Measurements from ENCODE around the gene FXYD5. TPM values are rescaled to one million over a fixed set of nuclear protein-coding genes. Genes with fewer than 3 reads are reported as not detected.

The FXYD5 gene
- total RNA-seq, 1 donor from 2014 or later, result 124 TPM

DNA sequence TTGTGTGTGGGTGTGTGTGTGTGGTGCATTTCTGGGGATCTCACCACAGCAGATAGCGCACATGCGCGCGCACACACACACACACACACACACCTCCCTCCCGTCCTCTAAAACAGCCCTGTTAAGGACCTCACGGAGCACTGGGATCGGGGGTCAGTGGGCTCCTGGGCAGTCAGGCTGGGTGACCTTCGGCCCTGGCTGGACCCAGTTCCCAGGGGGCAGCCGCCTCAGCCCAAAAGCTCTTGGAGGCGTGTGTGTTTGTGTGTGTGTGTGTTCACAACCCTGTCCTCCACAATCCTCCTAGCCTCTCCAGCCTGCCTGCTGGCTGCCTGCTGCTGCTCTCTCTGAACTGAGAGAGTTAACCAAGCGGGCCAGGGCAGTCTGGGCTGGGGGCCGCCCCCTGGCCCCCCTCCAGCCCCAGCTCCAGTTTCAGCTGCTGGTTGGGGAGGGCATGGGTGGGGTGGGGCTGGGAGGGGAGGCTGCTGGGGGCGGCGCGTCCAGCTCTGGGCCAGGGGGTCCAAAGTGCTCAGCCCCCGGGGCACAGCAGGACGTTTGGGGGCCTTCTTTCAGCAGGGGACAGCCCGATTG, 16.1 kb upstream of the FXYD5 start, which contains the start of gene FXYD1:
Gene FXYD1 (plus strand): TSS at position 520 of the 588 bp plus-strand sequence. CDS start 1,256 bp downstream, outside the sequence.
- Histone ChIP-seq H3K27ac (peak within 1 kb of the TSS; percentile 86), H3K9me3 (no peaks in the 10 kb centered on the region), H3K4me3 (peak within 1 kb of the TSS; percentile 44), H3K36me3 (no peaks in the 10 kb centered on the region), H3K27me3 (peaks cover 9% of the 10 kb centered on the region), H3K4me1 (peaks cover 16% of the 10 kb centered on the region)
- intact Hi-C loops (cut with DNase I), result no loop called here
- TF ChIP-seq, protein P1, sequence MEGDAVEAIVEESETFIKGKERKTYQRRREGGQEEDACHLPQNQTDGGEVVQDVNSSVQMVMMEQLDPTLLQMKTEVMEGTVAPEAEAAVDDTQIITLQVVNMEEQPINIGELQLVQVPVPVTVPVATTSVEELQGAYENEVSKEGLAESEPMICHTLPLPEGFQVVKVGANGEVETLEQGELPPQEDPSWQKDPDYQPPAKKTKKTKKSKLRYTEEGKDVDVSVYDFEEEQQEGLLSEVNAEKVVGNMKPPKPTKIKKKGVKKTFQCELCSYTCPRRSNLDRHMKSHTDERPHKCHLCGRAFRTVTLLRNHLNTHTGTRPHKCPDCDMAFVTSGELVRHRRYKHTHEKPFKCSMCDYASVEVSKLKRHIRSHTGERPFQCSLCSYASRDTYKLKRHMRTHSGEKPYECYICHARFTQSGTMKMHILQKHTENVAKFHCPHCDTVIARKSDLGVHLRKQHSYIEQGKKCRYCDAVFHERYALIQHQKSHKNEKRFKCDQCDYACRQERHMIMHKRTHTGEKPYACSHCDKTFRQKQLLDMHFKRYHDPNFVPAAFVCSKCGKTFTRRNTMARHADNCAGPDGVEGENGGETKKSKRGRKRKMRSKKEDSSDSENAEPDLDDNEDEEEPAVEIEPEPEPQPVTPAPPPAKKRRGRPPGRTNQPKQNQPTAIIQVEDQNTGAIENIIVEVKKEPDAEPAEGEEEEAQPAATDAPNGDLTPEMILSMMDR (IDR thresholded peaks at IDR 0.05), result no peak
- DNase-seq, result no peak
- no peak for ATAC-seq

- peak overlapping the region; percentile 44 for H3K4me3 ChIP-seq
- H3K9me3 ChIP-seq, result no peaks in the 10 kb centered on the region
- peaks cover 12% of the 10 kb centered on the region for H3K27me3 ChIP-seq
- no peaks in the 10 kb centered on the region for H3K36me3 ChIP-seq
- H3K4me1 ChIP-seq, result peaks cover 17% of the 10 kb centered on the region
- intact Hi-C loops (cut with DNase I), result no loop called here
- DNase-seq, result no peak
- no peak for ATAC-seq
- H3K27ac ChIP-seq, result peak overlapping the region; percentile 86
- TF ChIP-seq, protein P1 (IDR thresholded peaks at IDR 0.05), result no peak
These were observed 14.2 kb upstream of the FXYD5 start for GRCh38 chr19:35140207-35140961.

GRCh38 chr19:35140962-35141836, 13.3 kb upstream of the FXYD5 start:
- Histone ChIP-seq H3K4me1 (peaks cover 17% of the 10 kb centered on the region), H3K36me3 (no peaks in the 10 kb centered on the region), H3K4me3 (peak overlapping the region; percentile 44), H3K27me3 (peaks cover 12% of the 10 kb centered on the region), H3K27ac (peak overlapping the region; percentile 86), H3K9me3 (no peaks in the 10 kb centered on the region)
- peak; percentile 97 for DNase-seq
- ATAC-seq, result peak; percentile 91
- TF ChIP-seq, protein P1 (IDR thresholded peaks at IDR 0.05), result peak; percentile 39
- intact Hi-C loops (cut with DNase I), result no loop called here

- no peak for ATAC-seq
- TF ChIP-seq, protein P1 (IDR thresholded peaks at IDR 0.05), result no peak
- peak overlapping the region; percentile 10 for H3K4me3 ChIP-seq
- no peaks in the 10 kb centered on the region for H3K36me3 ChIP-seq
- no peak for DNase-seq
- peaks cover 12% of the 10 kb centered on the region for H3K27me3 ChIP-seq
- no peak overlapping the region for H3K27ac ChIP-seq
- H3K4me1 ChIP-seq, result peaks cover 17% of the 10 kb centered on the region
- intact Hi-C loops (cut with DNase I), result no loop called here
- no peaks in the 10 kb centered on the region for H3K9me3 ChIP-seq
These were observed 12.5 kb upstream of the FXYD5 start for GRCh38 chr19:35141837-35142605.
